IMR-90 (cell line): Measurements from ENCODE around the gene C19orf47. TPM values are rescaled to one million over a fixed set of nuclear protein-coding genes. Genes with fewer than 3 reads are reported as not detected.

Experiments used
- ATAC-seq: fragments of 200-7000 bp; cut with Tn5 transposase; 2 replicates; pipeline ENCODE4 v1.9.1; 2020; ENCODE audit warnings: low read depth, mild to moderate bottlenecking, moderate library complexity
- BruUV-seq: library from RNA; stranded (reverse); fragments of 400-500 nt; replicated peaks from 2 replicates; lab custom pipeline; 2021; lab: Mats Ljungman, UMichigan
- CTCF ChIA-PET: fragments of 300-600 bp; formaldehyde crosslinking; extraction: SDS; loops from one replicate; lab custom pipeline; 2021; ENCODE audit warnings: antibody characterized with exemption; lab: Yijun Ruan, JAX
- POLR2A ChIA-PET: fragments of 300-600 bp; sonication (Branson Sonifier 250); formaldehyde crosslinking; loops from one replicate; lab custom pipeline; 2022; ENCODE audit warnings: antibody characterized with exemption; ENCODE audit not compliant: unreplicated experiment; lab: Charles Lee
- DNase-seq: peaks from one replicate; pipeline ENCODE4 v3.0.0; 2013
- H2AFZ ChIP-seq: replicated peaks from 2 replicates; pipeline ENCODE3; 2013; ENCODE audit warnings: low read length, mild to moderate bottlenecking; ENCODE audit not compliant: poor library complexity
- H2AK5ac ChIP-seq: 2 replicates; pipeline ENCODE4 v1.6.1; 2013; ENCODE audit warnings: low read depth, low read length, inconsistent platforms
- H2AK9ac ChIP-seq: replicated peaks from 2 replicates; pipeline ENCODE3; 2013; ENCODE audit warnings: mild to moderate bottlenecking, low read depth, low read length, moderate library complexity; ENCODE audit not compliant: poor library complexity
- H2BK120ac ChIP-seq: 2 replicates; pipeline ENCODE4 v1.6.1; 2013; ENCODE audit warnings: low read depth, low read length, inconsistent platforms
- H2BK15ac ChIP-seq: 3 replicates; pipeline ENCODE4 v1.6.1; 2013; ENCODE audit warnings: low read depth, low read length, inconsistent platforms
- H2BK20ac ChIP-seq: 2 replicates; pipeline ENCODE4 v1.6.1; 2013; ENCODE audit warnings: low read depth, mild to moderate bottlenecking, inconsistent platforms, low read length, moderate library complexity
- H2BK5ac ChIP-seq: 2 replicates; pipeline ENCODE4 v1.6.1; 2013; ENCODE audit warnings: mild to moderate bottlenecking, low read depth, low read length, inconsistent platforms; ENCODE audit not compliant: poor library complexity, severe bottlenecking
- H3K14ac ChIP-seq: replicated peaks from 2 replicates; pipeline ENCODE4 v1.6.1; 2013; ENCODE audit warnings: low read depth, low read length, inconsistent platforms
- H3K18ac ChIP-seq: 2 replicates; pipeline ENCODE4 v1.6.1; 2013; ENCODE audit warnings: low read depth, low read length, control low read depth
- H3K23ac ChIP-seq: 2 replicates; pipeline ENCODE4 v1.6.1; 2013; ENCODE audit warnings: low read depth, low read length, inconsistent platforms
- H3K27ac ChIP-seq: 2 replicates; pipeline ENCODE4 v1.5.1; 2013; ENCODE audit warnings: mild to moderate bottlenecking, control low read depth, low read length; ENCODE audit not compliant: insufficient read depth
- H3K27me3 ChIP-seq: 2 replicates; pipeline ENCODE4 v1.6.1; 2013; ENCODE audit warnings: low read length; ENCODE audit not compliant: control insufficient read depth, insufficient read depth
- H3K36me3 ChIP-seq: 2 replicates; pipeline ENCODE4 v1.6.1; 2013; ENCODE audit warnings: low read length, mixed read lengths; ENCODE audit not compliant: control insufficient read depth, insufficient read depth
- H3K4ac ChIP-seq: 2 replicates; pipeline ENCODE4 v1.6.1; 2013; ENCODE audit warnings: low read depth, low read length, inconsistent platforms
- H3K4me1 ChIP-seq: 2 replicates; pipeline ENCODE4 v1.6.1; 2013; ENCODE audit warnings: low read length, mixed read lengths; ENCODE audit not compliant: control insufficient read depth, insufficient read depth
- H3K4me2 ChIP-seq: 2 replicates; pipeline ENCODE4 v1.6.1; 2013; ENCODE audit warnings: low read depth, mild to moderate bottlenecking, control low read depth, low read length, moderate library complexity
- H3K4me3 ChIP-seq: 2 replicates; pipeline ENCODE4 v1.5.1; 2013; ENCODE audit warnings: low read depth, mild to moderate bottlenecking, control low read depth, low read length, moderate library complexity; ENCODE audit not compliant: insufficient read depth
- H3K56ac ChIP-seq: 2 replicates; pipeline ENCODE4 v1.6.1; 2013; ENCODE audit warnings: low read length, inconsistent platforms; ENCODE audit not compliant: insufficient read depth; ENCODE audit errors: extremely low read depth
- H3K79me1 ChIP-seq, 2 experiments: 2 replicates each; pipeline ENCODE4 v1.6.1; 2013; ENCODE audit warnings: low read length in 2 of 2, inconsistent platforms in 1 of 2, low read depth in 1 of 2
- H3K9ac ChIP-seq: 2 replicates; pipeline ENCODE4 v1.6.1; 2013; ENCODE audit warnings: low read depth, low read length, control low read depth
- H3K9me1 ChIP-seq: 2 replicates; pipeline ENCODE4 v1.6.1; 2013; ENCODE audit warnings: low read length, inconsistent platforms; ENCODE audit not compliant: insufficient read depth
- H3K9me3 ChIP-seq: 2 replicates; pipeline ENCODE4 v1.6.1; 2013; ENCODE audit warnings: low read length; ENCODE audit not compliant: control insufficient read depth, insufficient read depth
- H4K20me1 ChIP-seq: 2 replicates; pipeline ENCODE4 v1.6.1; 2013; ENCODE audit warnings: low read length, inconsistent platforms; ENCODE audit not compliant: insufficient read depth
- H4K5ac ChIP-seq: 2 replicates; pipeline ENCODE4 v1.6.1; 2013; ENCODE audit warnings: mild to moderate bottlenecking, low read depth, low read length, control low read depth
- H4K8ac ChIP-seq, 2 experiments: 2 replicates each; pipeline ENCODE4 v1.6.1; 2013; ENCODE audit warnings: low read depth in 2 of 2, low read length in 2 of 2, control low read depth in 1 of 2, inconsistent platforms in 1 of 2
- H4K91ac ChIP-seq: 2 replicates; pipeline ENCODE4 v1.6.1; 2013; ENCODE audit warnings: low read depth, low read length, inconsistent platforms; ENCODE audit not compliant: insufficient read depth
- CEBPB ChIP-seq: IDR thresholded peaks from 2 replicates; pipeline ENCODE4 v1.6.1; 2012; ENCODE audit warnings: low read depth, low read length, improper control_type of control experiment
- CHD1 ChIP-seq: IDR thresholded peaks from 2 replicates; pipeline ENCODE4 v1.6.1; 2012; ENCODE audit warnings: low read depth, low read length, improper control_type of control experiment
- FOS ChIP-seq: fragments of 150-350 bp; IDR thresholded peaks from 2 replicates; pipeline ENCODE4 v1.6.1; 2016; ENCODE audit warnings: low read depth, low read length
- MAFK ChIP-seq: IDR thresholded peaks from 2 replicates; pipeline ENCODE4 v1.6.1; 2012; ENCODE audit warnings: low read depth, low read length, improper control_type of control experiment
- MAZ ChIP-seq: IDR thresholded peaks from 2 replicates; pipeline ENCODE4 v1.6.1; 2012; ENCODE audit warnings: low read depth, mild to moderate bottlenecking, low read length, improper control_type of control experiment, moderate library complexity, borderline replicate concordance
- MXI1 ChIP-seq: IDR thresholded peaks from 2 replicates; pipeline ENCODE4 v1.6.1; 2012; ENCODE audit warnings: low read depth, mild to moderate bottlenecking, low read length, moderate library complexity, borderline replicate concordance
- NFE2L2 ChIP-seq: fragments of 150-350 bp; IDR thresholded peaks from 2 replicates; pipeline ENCODE4 v1.6.1; 2016; ENCODE audit warnings: low read depth, mild to moderate bottlenecking, low read length
- POLR2A ChIP-seq: IDR thresholded peaks from 2 replicates; pipeline ENCODE4 v1.6.1; 2012; ENCODE audit warnings: mild to moderate bottlenecking, low read depth, low read length
- RAD21 ChIP-seq: IDR thresholded peaks from 2 replicates; pipeline ENCODE4 v1.6.1; 2012; ENCODE audit warnings: low read length, improper control_type of control experiment
- RCOR1 ChIP-seq: IDR thresholded peaks from 2 replicates; pipeline ENCODE4 v1.6.1; 2012; ENCODE audit warnings: mild to moderate bottlenecking, low read length, improper control_type of control experiment; ENCODE audit not compliant: insufficient replicate concordance
- RFX5 ChIP-seq: IDR thresholded peaks from 2 replicates; pipeline ENCODE4 v1.8.0; 2012; ENCODE audit warnings: low read depth, mild to moderate bottlenecking, low read length, moderate library complexity
- SMC3 ChIP-seq: fragments of 150-350 bp; IDR thresholded peaks from 2 replicates; pipeline ENCODE4 v1.6.1; 2016; ENCODE audit warnings: low read depth, mild to moderate bottlenecking, antibody characterized with exemption, low read length, moderate library complexity
- WGBS, 2 experiments: methylation state at CpG; one replicate each; pipeline versions ENCODE4 v1.1.5 to v1.1.7; 2013; ENCODE audit warnings: missing lambda C conversion rate in 2 of 2; ENCODE audit not compliant: insufficient read length in 1 of 2; ENCODE audit errors: extremely low coverage in 2 of 2; 5-methylcytosine and 5-hydroxymethylcytosine counted together
- dilution Hi-C: fragments of 300-500 bp; cut with HindIII; formaldehyde crosslinking; loops from one replicate; pipeline ENCODE4 v1.14.3; 2018; ENCODE audit warnings: low sequenced_read_pairs; ENCODE audit not compliant: unreplicated experiment
- in situ Hi-C: fragments of 300-500 bp; cut with MboI; formaldehyde crosslinking; loops from 3 replicates; pipeline ENCODE4 v1.14.3; 2019; ENCODE audit warnings: low sequenced_read_pairs, inconsistent platforms, mixed read lengths
- intact Hi-C: fragments of 100-400 bp; cut with micrococcal nuclease; formaldehyde crosslinking; loops from 2 replicates; pipeline ENCODE4 v1.10.0; 2022
- polyA plus RNA-seq, 3 experiments: library from polyadenylated mRNA; depleted of rRNA; stranded (reverse); fragments of >200 nt; gene quantifications; 2 replicates each; pipeline ENCODE4 v1.2.3, GENCODE V29; 2012; ENCODE audit warnings: low replicate concordance in 1 of 3
- total RNA-seq: library from RNA; depleted of rRNA; stranded (reverse); fragments of >200 nt; gene quantifications from 2 replicates; pipeline ENCODE4 v1.2.3, GENCODE V29; 2012
- TF ChIP-seq, protein P1 (sequence below): conservative IDR thresholded peaks from 2 replicates; pipeline ENCODE4 v1.5.1; 2012; ENCODE audit warnings: mild to moderate bottlenecking, low read depth, low read length, improper control_type of control experiment
- TF ChIP-seq, protein P2 (sequence below): fragments of 150-350 bp; IDR thresholded peaks from 2 replicates; pipeline ENCODE4 v1.6.1; 2017; ENCODE audit warnings: mild to moderate bottlenecking, antibody characterized with exemption, low read length, low read depth
- TF ChIP-seq, protein P3 (sequence below): fragments of 150-350 bp; IDR thresholded peaks from 2 replicates; pipeline ENCODE4 v1.6.1; 2016; ENCODE audit warnings: low read depth, mild to moderate bottlenecking, low read length, moderate library complexity, borderline replicate concordance

Gene C19orf47
- total and polyA plus RNA-seq, 2 of the 4 experiments (the other 2 are of a cell fraction) = 3.6 to 16.3 TPM

DNA sequence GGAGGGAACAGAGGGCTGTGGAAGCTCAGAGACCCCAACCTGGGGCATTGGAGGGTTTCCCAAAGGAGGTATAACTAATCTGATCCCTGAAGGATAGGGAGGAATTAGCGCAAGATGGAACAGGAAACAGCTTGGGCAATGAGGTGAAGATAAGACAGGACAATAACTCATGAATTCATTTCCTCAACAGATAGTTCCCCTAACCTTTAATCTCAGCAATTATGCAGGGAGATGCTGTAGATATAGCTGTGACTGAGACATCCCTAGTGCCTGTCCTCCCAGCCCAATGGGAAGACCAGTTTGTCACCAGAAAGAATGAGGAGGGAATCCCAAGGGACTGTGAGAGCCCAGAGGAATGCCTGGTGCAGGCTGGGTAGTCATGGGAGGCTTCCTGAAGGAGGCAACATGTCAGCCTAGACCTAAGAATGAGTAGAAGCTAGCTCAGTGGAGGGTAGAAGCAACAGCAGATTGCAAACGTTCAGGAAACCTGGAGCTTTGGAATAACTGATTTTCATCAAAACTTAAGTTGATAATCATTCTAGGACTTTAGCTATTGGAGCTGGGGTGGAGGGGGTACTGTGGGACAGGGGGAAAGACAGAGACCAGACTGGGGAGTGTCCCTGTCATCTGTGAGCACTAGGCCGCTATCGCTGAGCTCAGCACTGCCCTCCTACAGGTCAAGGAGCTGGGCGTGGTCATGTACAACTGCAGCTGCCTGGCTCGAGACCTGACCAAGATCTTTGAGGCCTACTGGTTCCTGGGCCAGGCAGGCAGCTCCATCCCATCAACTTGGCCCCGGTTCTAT, 23.0 kb upstream of the C19orf47 start:
- Histone ChIP-seq H3K9me1 (peaks cover 22% of the 10 kb centered on the region), H4K91ac (no peak overlapping the region), H4K5ac (no peak overlapping the region), H2AK9ac (no peak overlapping the region), H3K9me3 (no peaks in the 10 kb centered on the region), H2AFZ (no peak overlapping the region), H4K8ac (no peak overlapping the region), H2BK20ac (no peak overlapping the region), H3K4ac (no peak overlapping the region), H3K36me3 (peaks cover 63% of the 10 kb centered on the region), H3K18ac (no peak overlapping the region), H2BK15ac (no peak overlapping the region), H4K20me1 (peaks cover 2% of the 10 kb centered on the region; the same call in 1 of the 2 replicates), H3K79me1 (peaks cover 5 to 21% of the 10 kb centered on the region in 2 experiments), H3K9ac (no peak overlapping the region), H2BK5ac (no peak overlapping the region), H3K27ac (no peak overlapping the region), H2AK5ac (no peak overlapping the region), H3K4me2 (no peak overlapping the region), H3K4me1 (peaks cover 8% of the 10 kb centered on the region), H2BK120ac (no peak overlapping the region), H3K23ac (no peak overlapping the region), H3K14ac (no peak overlapping the region), H3K27me3 (no peaks in the 10 kb centered on the region), H3K4me3 (no peak overlapping the region), H3K56ac (no peak overlapping the region)
- CTCF ChIA-PET = interaction anchor here (0.5 kb wide), 1 partner anchor 50 kb away, joined by 4 read pairs; no protein-coding TSS in a partner anchor
- no peak for DNase-seq
- ATAC-seq = no peak
- in situ Hi-C loops (no loop called here), intact Hi-C loops (no loop called here), dilution Hi-C loops (no loop called here)
- POLR2A ChIA-PET = no interaction called here
- no TSS peak for BruUV-seq
- no CpG with 5 or more reads among the region's 7 CpGs for WGBS, 2 experiments
- TF ChIP-seq CEBPB (no peak), FOS (no peak), MAFK (no peak), MXI1 (no peak), NFE2L2 (no peak), MAZ (no peak), RCOR1 (no peak), CHD1 (no peak), RAD21 (no peak), POLR2A (no peak), RFX5 (no peak), SMC3 (no peak)
- TF ChIP-seq, protein P1, sequence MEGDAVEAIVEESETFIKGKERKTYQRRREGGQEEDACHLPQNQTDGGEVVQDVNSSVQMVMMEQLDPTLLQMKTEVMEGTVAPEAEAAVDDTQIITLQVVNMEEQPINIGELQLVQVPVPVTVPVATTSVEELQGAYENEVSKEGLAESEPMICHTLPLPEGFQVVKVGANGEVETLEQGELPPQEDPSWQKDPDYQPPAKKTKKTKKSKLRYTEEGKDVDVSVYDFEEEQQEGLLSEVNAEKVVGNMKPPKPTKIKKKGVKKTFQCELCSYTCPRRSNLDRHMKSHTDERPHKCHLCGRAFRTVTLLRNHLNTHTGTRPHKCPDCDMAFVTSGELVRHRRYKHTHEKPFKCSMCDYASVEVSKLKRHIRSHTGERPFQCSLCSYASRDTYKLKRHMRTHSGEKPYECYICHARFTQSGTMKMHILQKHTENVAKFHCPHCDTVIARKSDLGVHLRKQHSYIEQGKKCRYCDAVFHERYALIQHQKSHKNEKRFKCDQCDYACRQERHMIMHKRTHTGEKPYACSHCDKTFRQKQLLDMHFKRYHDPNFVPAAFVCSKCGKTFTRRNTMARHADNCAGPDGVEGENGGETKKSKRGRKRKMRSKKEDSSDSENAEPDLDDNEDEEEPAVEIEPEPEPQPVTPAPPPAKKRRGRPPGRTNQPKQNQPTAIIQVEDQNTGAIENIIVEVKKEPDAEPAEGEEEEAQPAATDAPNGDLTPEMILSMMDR = no peak
- TF ChIP-seq, protein P2, sequence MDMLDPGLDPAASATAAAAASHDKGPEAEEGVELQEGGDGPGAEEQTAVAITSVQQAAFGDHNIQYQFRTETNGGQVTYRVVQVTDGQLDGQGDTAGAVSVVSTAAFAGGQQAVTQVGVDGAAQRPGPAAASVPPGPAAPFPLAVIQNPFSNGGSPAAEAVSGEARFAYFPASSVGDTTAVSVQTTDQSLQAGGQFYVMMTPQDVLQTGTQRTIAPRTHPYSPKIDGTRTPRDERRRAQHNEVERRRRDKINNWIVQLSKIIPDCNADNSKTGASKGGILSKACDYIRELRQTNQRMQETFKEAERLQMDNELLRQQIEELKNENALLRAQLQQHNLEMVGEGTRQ = no peak
- TF ChIP-seq, protein P3, sequence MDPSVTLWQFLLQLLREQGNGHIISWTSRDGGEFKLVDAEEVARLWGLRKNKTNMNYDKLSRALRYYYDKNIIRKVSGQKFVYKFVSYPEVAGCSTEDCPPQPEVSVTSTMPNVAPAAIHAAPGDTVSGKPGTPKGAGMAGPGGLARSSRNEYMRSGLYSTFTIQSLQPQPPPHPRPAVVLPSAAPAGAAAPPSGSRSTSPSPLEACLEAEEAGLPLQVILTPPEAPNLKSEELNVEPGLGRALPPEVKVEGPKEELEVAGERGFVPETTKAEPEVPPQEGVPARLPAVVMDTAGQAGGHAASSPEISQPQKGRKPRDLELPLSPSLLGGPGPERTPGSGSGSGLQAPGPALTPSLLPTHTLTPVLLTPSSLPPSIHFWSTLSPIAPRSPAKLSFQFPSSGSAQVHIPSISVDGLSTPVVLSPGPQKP = no peak
